NCI-H460 (cell line): ENCODE results near the gene SOAT2. TPM values are rescaled to one million over a fixed set of nuclear protein-coding genes. Genes with fewer than 3 reads are reported as not detected.

ENCODE experiments used
- DNase-seq: peaks from one replicate; pipeline ENCODE4 v3.0.0-alpha.2; 2016; ENCODE audit warnings: low read depth; ENCODE audit errors: extremely low read depth
- polyA plus RNA-seq: library from polyadenylated mRNA; depleted of rRNA; stranded (reverse); fragments of >200 nt; gene quantifications from 2 replicates; pipeline ENCODE4 v1.2.3, GENCODE V29; 2014; cell fraction: nucleus; rRNA removed
- total RNA-seq: library from RNA; depleted of rRNA; stranded (reverse); fragments of >200 nt; shearing (Covaris generic); gene quantifications from 2 replicates; pipeline ENCODE4 v1.2.3, GENCODE V29; 2014; rRNA removed

Gene SOAT2
- total RNA-seq = not detected in 2 replicates
- polyA plus RNA-seq = not detected in 2 replicates

DNA sequence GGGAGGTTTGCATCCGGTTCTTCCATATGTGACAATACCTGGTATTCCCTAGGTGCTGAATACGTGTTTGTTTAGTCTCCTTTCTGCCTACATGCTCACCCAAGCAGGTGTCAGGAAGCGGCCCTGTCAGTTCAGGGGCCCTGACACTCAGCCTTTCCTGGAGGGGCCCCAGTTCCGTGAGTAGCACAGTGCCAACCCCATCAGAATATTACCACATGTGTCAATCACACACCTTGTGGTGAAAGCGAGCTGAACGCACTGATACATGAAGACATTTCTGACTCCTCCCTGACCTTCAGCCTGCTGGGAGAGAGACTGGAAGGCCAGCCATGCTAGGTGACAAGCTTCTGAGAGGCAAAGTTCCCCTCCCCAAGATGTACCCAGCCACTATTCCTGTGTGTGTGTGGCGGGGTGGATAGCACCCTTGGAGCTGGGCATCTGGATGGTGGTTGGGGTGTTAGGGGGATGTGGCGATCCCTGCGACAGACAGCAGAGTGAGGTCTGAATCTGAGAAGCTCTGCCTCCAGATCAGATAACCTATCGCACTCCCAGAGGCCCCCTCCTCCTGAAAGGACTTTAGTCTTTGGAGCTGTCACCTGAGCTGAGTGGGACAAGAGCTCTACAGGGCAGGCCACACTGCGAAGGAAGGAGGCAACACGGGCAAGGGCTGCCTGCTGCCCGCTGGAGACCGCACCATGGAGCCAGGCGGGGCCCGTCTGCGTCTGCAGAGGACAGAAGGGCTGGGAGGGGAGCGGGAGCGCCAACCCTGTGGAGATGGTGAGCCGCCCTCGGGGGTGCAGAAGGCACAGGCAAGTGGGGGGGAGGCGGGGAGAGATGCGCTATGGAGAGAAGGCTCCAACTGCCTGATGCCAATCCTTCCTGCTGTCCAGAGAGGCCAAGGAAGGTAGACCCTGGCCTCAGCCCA, at the start of gene SOAT2:
TSS of gene SOAT2 (plus strand) at position 604 of the 925 bp plus-strand sequence. CDS start at position 696, 92 bp downstream.
- DNase-seq = no peak

DNA sequence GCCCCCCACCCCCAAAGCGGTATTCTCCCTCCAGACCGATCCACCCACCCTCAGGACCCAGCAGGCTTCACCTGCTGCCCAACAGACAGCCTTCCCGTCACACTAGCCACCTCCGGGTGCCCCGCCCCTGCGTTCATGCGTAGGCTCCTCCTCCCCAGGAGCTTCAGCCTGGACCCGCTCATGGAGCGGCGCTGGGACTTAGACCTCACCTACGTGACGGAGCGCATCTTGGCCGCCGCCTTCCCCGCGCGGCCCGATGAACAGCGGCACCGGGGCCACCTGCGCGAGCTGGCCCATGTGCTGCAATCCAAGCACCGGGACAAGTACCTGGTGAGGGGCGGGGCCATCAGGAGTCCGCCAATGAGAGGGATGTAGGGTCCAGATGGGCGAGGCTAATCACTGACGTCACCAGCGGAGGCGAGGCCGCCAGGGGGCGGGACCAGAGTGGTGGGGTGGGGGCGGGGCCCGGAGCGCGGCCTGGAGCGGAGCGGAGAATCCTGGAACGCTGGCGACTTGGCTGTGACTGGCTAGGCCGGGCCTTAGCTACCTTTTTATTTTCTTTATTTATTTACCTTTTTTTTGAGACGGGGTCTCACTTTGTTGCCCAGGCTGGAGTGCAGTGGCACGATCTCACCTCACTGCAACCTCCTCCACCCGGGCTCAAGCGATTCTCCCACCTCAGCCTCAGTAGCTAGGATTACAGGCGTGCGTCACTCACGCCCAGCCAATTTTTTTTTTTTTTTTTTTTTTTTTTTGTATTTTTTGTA, 49.0 kb upstream of the SOAT2 start:
- peak; percentile 95 for DNase-seq

- DNase-seq = no peak
Observed at GRCh38 chr12:53055471-53056266, 47.6 kb upstream of the SOAT2 start.

DNA sequence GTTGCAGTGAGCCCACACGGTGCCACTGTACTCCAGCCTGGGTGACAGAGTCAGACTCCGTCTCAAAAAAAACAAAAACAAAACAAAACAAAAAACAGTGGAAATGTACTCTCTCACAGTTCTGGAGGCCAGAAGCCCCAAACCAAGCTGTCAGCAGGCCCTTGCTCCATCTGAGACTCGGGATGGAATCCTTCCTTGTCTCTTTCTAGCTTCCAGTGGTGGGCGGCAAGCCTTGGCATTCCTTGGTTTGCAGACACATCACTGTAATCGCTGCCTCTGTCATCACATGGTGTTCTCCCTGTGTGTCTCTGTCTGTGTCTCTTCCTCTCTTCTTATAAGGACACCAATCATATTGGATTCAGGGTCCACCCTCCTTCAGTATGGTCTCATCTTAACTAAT, 47.0 kb upstream of the SOAT2 start:
- no peak for DNase-seq

DNA sequence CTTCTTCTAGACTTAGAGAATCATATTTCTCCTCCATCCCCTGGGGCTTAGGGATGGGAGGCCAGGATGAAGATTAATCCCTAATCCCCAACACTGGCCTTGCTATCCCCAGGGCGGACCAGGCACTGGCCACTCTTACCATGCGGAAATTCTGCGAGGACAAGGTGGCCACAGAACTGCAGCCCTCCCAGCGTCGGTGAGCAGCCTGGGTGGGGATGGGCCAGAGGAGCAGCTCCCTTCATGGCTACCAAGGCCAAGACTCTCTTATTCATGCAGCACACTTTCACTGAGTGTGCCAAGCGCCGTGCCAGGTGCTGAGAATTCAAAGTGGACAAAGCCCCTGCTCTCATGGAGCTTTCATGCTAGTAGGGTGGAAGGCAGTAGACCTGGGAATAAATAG, 46.4 kb upstream of the SOAT2 start:
- no peak for DNase-seq

GRCh38 chr12:53057816-53058500, 45.3 kb upstream of the SOAT2 start:
- DNase-seq = no peak

DNA sequence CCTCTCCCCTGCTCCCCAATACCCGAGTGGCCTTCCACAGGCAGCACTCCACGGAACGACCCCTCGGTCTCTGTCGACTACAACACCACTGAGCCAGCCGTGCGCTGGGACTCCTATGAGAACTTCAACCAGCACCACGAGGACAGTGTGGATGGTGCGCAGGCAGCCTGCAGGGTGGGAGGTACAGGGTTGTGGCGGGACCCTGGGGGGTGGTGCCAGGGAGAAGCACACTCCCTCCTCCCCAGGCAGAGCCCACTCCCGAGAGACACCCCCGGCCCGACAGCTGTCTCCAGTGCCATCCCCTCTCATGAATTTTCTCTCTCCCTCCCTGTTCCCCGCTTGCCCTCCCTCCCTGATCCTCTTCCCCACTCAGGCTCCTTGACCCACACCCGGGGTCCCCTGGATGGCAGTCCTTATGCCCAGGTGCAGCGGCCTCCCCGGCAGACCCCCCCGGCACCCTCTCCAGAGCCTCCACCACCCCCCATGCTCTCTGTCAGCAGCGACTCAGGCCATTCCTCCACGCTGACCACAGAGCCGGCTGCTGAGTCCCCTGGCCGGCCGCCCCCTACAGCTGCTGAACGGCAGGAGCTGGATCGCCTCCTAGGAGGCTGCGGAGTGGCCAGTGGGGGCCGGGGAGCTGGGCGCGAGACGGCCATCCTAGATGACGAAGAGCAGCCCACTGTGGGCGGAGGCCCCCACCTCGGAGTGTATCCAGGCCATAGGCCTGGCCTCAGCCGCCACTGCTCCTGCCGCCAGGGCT, 44.4 kb upstream of the SOAT2 start:
- no peak for DNase-seq

DNA sequence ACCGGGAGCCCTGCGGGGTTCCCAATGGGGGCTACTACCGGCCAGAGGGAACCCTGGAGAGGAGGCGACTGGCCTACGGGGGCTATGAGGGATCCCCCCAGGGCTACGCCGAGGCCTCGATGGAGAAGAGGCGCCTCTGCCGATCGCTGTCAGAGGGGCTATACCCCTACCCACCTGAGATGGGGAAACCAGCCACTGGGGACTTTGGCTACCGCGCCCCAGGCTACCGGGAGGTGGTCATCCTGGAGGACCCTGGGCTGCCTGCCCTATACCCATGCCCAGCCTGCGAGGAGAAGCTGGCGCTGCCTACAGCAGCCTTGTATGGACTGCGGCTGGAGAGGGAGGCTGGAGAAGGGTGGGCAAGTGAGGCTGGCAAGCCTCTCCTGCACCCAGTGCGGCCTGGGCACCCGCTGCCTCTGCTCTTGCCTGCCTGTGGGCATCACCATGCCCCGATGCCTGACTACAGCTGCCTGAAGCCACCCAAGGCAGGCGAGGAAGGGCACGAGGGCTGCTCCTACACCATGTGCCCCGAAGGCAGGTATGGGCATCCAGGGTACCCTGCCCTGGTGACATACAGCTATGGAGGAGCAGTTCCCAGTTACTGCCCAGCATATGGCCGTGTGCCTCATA, 43.7 kb upstream of the SOAT2 start:
- DNase-seq = no peak

GRCh38 chr12:53060064-53060720, 43.1 kb upstream of the SOAT2 start:
- no peak for DNase-seq

GRCh38 chr12:53060721-53061276, 42.5 kb upstream of the SOAT2 start:
- no peak for DNase-seq

- peak; percentile 19 for DNase-seq
Observed at GRCh38 chr12:53061404-53062010, 41.8 kb upstream of the SOAT2 start.

GRCh38 chr12:53062011-53062961, 41.0 kb upstream of the SOAT2 start:
- DNase-seq = no peak

DNA sequence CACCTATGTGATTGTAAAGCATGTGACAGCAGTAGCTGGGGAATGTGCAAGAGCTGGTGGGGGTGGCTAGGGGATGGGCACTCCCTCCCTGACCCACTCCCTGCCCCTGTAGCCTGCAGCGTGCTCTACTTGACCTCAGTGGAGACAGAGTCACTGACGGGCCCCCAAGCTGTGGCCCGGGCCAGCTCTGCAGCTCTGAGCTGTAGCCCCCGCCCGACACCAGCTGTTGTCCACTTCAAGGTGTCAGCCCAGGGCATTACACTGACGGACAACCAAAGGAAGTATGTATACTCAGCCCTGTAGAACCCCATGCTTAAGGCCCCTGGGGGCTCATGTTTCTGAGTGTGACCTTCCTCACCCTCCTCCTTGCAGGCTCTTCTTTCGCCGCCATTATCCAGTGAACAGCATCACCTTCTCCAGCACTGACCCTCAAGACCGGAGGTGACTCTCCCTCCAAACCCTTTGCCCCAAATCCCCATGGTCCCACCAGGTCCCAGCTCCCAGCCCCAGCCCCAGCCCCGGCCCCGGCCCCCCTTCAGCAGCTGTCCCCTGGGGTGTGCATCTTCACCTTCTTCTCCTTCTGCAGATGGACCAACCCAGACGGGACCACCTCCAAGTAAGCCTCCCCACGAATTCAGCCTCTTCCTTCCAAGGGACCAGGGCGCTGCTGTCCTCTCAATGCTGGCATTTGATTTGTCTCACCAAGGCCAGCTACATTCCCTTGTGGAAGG, 40.1 kb upstream of the SOAT2 start:
- no peak for DNase-seq

GRCh38 chr12:53063708-53064612, 39.3 kb upstream of the SOAT2 start:
- DNase-seq = no peak
